ENCODE results near the gene FAM204A.

Gene FAM204A

GRCh38 chr10:118264252-118264651 is 77.9 kb downstream of the FAM204A start:
- Histone ChIP-seq H3K9me3 (no peaks in the 10 kb centered on the region), H3K4me1 (0 out of 2 replicates have a peak, but pooled peaks cover 2% of the 10 kb centered on the region), H3K36me3 (replicated peaks) (no peaks in the 10 kb centered on the region), H3K27me3 (ENCODE audit: low read depth) (peaks cover 53% of the 10 kb centered on the region), H3K4me3 (no peak overlapping the region)
- DNase-seq (ENCODE audit: low spot score in 2 of 2), result no peak
- in situ Hi-C loops (cut with MboI; ENCODE audit: low sequenced_read_pairs), result no loop called here

- DNase-seq (ENCODE audit: low spot score in 2 of 2), result no peak
- H3K9me3 ChIP-seq, result no peaks in the 10 kb centered on the region
- in situ Hi-C loops (cut with MboI; ENCODE audit: low sequenced_read_pairs), result no loop called here
- H3K27me3 ChIP-seq (ENCODE audit: low read depth), result peaks cover 47% of the 10 kb centered on the region
- H3K4me3 ChIP-seq, result no peak overlapping the region
- no peaks in the 10 kb centered on the region for H3K36me3 ChIP-seq (replicated peaks)
- peaks cover 15% of the 10 kb centered on the region for H3K4me1 ChIP-seq
Measured at GRCh38 chr10:118262538-118262937, 79.6 kb downstream of the FAM204A start.

GRCh38 chr10:118259288-118259906 is 82.7 kb downstream of the FAM204A start:
- Histone ChIP-seq H3K9me3 (no peaks in the 10 kb centered on the region), H3K27me3 (ENCODE audit: low read depth) (peaks cover 51% of the 10 kb centered on the region), H3K36me3 (replicated peaks) (no peaks in the 10 kb centered on the region), H3K4me1 (peaks cover 25% of the 10 kb centered on the region), H3K4me3 (no peak overlapping the region)
- in situ Hi-C loops (cut with MboI; ENCODE audit: low sequenced_read_pairs), result no loop called here
- DNase-seq (ENCODE audit: low spot score in 2 of 2), result peak; percentile 68 to 83

GRCh38 chr10:118258285-118258684 is 83.8 kb downstream of the FAM204A start:
- Histone ChIP-seq H3K9me3 (no peaks in the 10 kb centered on the region), H3K36me3 (replicated peaks) (no peaks in the 10 kb centered on the region), H3K27me3 (ENCODE audit: low read depth) (peaks cover 50% of the 10 kb centered on the region), H3K4me1 (peaks cover 25% of the 10 kb centered on the region), H3K4me3 (no peak overlapping the region)
- in situ Hi-C loops (cut with MboI; ENCODE audit: low sequenced_read_pairs), result no loop called here
- no peak for DNase-seq (ENCODE audit: low spot score in 2 of 2)

- no peaks in the 10 kb centered on the region for H3K36me3 ChIP-seq (replicated peaks)
- H3K4me3 ChIP-seq, result no peak overlapping the region
- DNase-seq (ENCODE audit: low spot score in 2 of 2), result peak; percentile 36 to 75
- H3K9me3 ChIP-seq, result no peaks in the 10 kb centered on the region
- peaks cover 44% of the 10 kb centered on the region for H3K27me3 ChIP-seq (ENCODE audit: low read depth)
- H3K4me1 ChIP-seq, result peaks cover 25% of the 10 kb centered on the region
- in situ Hi-C loops (cut with MboI; ENCODE audit: low sequenced_read_pairs), result no loop called here
Measured at GRCh38 chr10:118256825-118257570, 85.1 kb downstream of the FAM204A start.

GRCh38 chr10:118256209-118256608 is 85.9 kb downstream of the FAM204A start:
- in situ Hi-C loops (cut with MboI; ENCODE audit: low sequenced_read_pairs), result no loop called here
- Histone ChIP-seq H3K4me3 (no peak overlapping the region), H3K27me3 (ENCODE audit: low read depth) (peaks cover 43% of the 10 kb centered on the region), H3K9me3 (no peaks in the 10 kb centered on the region), H3K36me3 (replicated peaks) (no peaks in the 10 kb centered on the region), H3K4me1 (peaks cover 25% of the 10 kb centered on the region)
- DNase-seq (ENCODE audit: low spot score in 2 of 2), result no peak

GRCh38 chr10:118255355-118255754 is 86.8 kb downstream of the FAM204A start:
- Histone ChIP-seq H3K27me3 (ENCODE audit: low read depth) (peaks cover 43% of the 10 kb centered on the region), H3K36me3 (replicated peaks) (no peaks in the 10 kb centered on the region)
- in situ Hi-C loops (cut with MboI; ENCODE audit: low sequenced_read_pairs), result no loop called here

GRCh38 chr10:118254654-118255053 is 87.5 kb downstream of the FAM204A start:
- Histone ChIP-seq H3K36me3 (replicated peaks) (no peaks in the 10 kb centered on the region), H3K27me3 (ENCODE audit: low read depth) (peaks cover 43% of the 10 kb centered on the region), H3K4me1 (peaks cover 25% of the 10 kb centered on the region), H3K9me3 (no peaks in the 10 kb centered on the region), H3K4me3 (no peak overlapping the region)
- DNase-seq (ENCODE audit: low spot score in 2 of 2), result no peak
- in situ Hi-C loops (cut with MboI; ENCODE audit: low sequenced_read_pairs), result no loop called here

More at GRCh38 chr10:118255355-118255754, 86.8 kb downstream of the FAM204A start:
- Histone ChIP-seq H3K4me3 (no peak overlapping the region), H3K4me1 (peaks cover 25% of the 10 kb centered on the region), H3K9me3 (no peaks in the 10 kb centered on the region)
- no peak for DNase-seq (ENCODE audit: low spot score in 2 of 2)

- H3K9me3 ChIP-seq, result no peaks in the 10 kb centered on the region
- H3K4me1 ChIP-seq, result peaks cover 20% of the 10 kb centered on the region
- in situ Hi-C loops (cut with MboI; ENCODE audit: low sequenced_read_pairs), result no loop called here
- H3K4me3 ChIP-seq, result no peak overlapping the region
- DNase-seq (ENCODE audit: low spot score in 2 of 2), result no peak
- H3K36me3 ChIP-seq (replicated peaks), result no peaks in the 10 kb centered on the region
- peaks cover 38% of the 10 kb centered on the region for H3K27me3 ChIP-seq (ENCODE audit: low read depth)
Measured at GRCh38 chr10:118253397-118253796, 88.7 kb downstream of the FAM204A start.

- DNase-seq (ENCODE audit: low spot score in 2 of 2), result no peak
- Histone ChIP-seq H3K27me3 (ENCODE audit: low read depth) (peaks cover 40% of the 10 kb centered on the region), H3K4me3 (no peak overlapping the region), H3K36me3 (replicated peaks) (no peaks in the 10 kb centered on the region), H3K9me3 (no peaks in the 10 kb centered on the region), H3K4me1 (peaks cover 4% of the 10 kb centered on the region)
- in situ Hi-C loops (cut with MboI; ENCODE audit: low sequenced_read_pairs), result no loop called here
Measured at GRCh38 chr10:118251791-118252190, 90.3 kb downstream of the FAM204A start.

- in situ Hi-C loops (cut with MboI; ENCODE audit: low sequenced_read_pairs), result loop anchor here (25.0 kb wide), 2 partner anchors 387 to 1037 kb away; no protein-coding TSS in a partner anchor
- peaks cover 31% of the 10 kb centered on the region for H3K27me3 ChIP-seq (ENCODE audit: low read depth)
Measured at GRCh38 chr10:118249714-118250113, 92.4 kb downstream of the FAM204A start.

More at GRCh38 chr10:118249714-118250113, 92.4 kb downstream of the FAM204A start:
- DNase-seq (ENCODE audit: low spot score in 2 of 2), result no peak
- Histone ChIP-seq H3K4me1 (no peaks in the 10 kb centered on the region), H3K36me3 (replicated peaks) (no peaks in the 10 kb centered on the region), H3K4me3 (no peak overlapping the region), H3K9me3 (no peaks in the 10 kb centered on the region)

Data from HAP-1 (cell line).